ENCODE data around the gene FLCN. TPM values are rescaled to one million over a fixed set of nuclear protein-coding genes. Genes with fewer than 3 reads are reported as not detected.

The FLCN gene
- total and polyA plus RNA-seq, 2 of the 13 experiments (the other 11 are each of a cell fraction or from before 2014, with no cell fraction given) = 16.6 to 24.9 TPM

DNA sequence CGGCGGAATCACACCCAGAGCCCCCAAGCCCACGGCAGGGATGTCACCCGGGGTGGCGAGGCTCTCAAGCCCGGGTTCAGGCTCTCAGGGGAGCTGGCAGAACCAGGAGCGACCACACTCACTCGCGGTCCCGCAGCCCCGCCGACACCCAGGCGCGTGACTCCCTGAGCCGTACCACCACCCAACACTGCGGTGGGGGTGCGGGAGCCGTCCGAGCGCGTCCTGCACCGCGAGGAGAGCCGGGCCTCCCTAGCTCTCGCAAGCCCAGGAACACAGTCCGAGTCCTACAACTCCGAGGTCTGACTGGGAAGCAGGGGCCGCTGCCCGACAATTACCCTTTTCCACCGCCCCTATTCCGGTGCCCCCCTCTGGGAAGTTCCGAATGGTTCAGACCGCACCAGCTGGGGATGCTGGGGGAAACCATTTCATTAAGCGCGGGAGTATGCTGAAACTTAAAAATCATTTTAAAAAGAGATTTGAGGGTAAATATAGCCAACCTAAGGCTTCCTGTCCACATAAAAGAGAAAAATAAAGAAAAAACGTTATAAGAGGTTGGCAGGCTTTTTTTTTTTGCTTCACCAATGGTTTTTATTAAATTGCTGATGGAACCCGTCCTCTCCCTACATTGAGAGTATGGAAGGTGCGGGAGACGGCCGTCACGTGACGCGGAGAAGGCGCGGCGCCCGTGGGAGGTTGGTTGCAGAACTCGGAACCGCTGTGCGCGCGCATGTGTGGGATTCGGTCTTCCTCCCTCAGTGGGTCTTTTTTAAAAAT is at the start of gene FLCN (continued):
- TF ChIP-seq GFI1 (CRISPR knock-in tag; IDR thresholded peaks at IDR 0.05; ENCODE audit: borderline replicate concordance) = 0 out of 2 replicates have a peak, but pooled peaks have one; percentile 39
- TF ChIP-seq ZMYM4 (CRISPR knock-in tag; IDR thresholded peaks at IDR 0.05) = peak; percentile 64; the same call in 1 of the 2 replicates
- peak; percentile 89 for TF ChIP-seq NCOA1 (CRISPR knock-in tag; IDR thresholded peaks at IDR 0.05)
- 0 out of 2 replicates have a peak, but pooled peaks have one; percentile 25 for TF ChIP-seq ZBTB3 (CRISPR knock-in tag; IDR thresholded peaks at IDR 0.05; ENCODE audit: borderline replicate concordance, low read depth)
- TF ChIP-seq SPEN (CRISPR knock-in tag; IDR thresholded peaks at IDR 0.05; ENCODE audit: low read depth) = 0 out of 2 replicates have a peak, but pooled peaks have one; percentile 54
- peak; percentile 76 for TF ChIP-seq SIN3A (IDR thresholded peaks at IDR 0.05; ENCODE audit: borderline replicate concordance, low read depth, low read length)
- no peak for TF ChIP-seq AGO2 (optimal IDR thresholded peaks at IDR 0.05; ENCODE audit: low read depth, low read length)
- TF ChIP-seq RBFOX2 (IDR thresholded peaks at IDR 0.05; ENCODE audit: low read depth, low read length) = peak; percentile 88
- TF ChIP-seq, protein P1, sequence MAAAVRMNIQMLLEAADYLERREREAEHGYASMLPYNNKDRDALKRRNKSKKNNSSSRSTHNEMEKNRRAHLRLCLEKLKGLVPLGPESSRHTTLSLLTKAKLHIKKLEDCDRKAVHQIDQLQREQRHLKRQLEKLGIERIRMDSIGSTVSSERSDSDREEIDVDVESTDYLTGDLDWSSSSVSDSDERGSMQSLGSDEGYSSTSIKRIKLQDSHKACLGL (CRISPR knock-in tag; IDR thresholded peaks at IDR 0.05) = peak; percentile 59; the same call in 1 of the 2 replicates
- TF ChIP-seq ZNF232 (CRISPR knock-in tag; IDR thresholded peaks at IDR 0.05; ENCODE audit: borderline replicate concordance) = peak; percentile 14; the same call in 1 of the 2 replicates
- 0 out of 2 replicates have a peak, but pooled peaks have one; percentile 25 for TF ChIP-seq NFKBIZ (CRISPR knock-in tag; IDR thresholded peaks at IDR 0.05)
- peak; percentile 63 for TF ChIP-seq ZNF543 (CRISPR knock-in tag; IDR thresholded peaks at IDR 0.05)
- no peak for TF ChIP-seq ZNF878 (CRISPR knock-in tag; IDR thresholded peaks at IDR 0.05)
- peak; percentile 32; the same call in 1 of the 2 replicates for TF ChIP-seq KDM2A (CRISPR knock-in tag; IDR thresholded peaks at IDR 0.05; ENCODE audit: borderline replicate concordance, low read depth)
- no peak for TF ChIP-seq PCBP2 (optimal IDR thresholded peaks at IDR 0.05; ENCODE audit: low read depth, low read length, poor library complexity, severe bottlenecking)
- TF ChIP-seq, protein P2, sequence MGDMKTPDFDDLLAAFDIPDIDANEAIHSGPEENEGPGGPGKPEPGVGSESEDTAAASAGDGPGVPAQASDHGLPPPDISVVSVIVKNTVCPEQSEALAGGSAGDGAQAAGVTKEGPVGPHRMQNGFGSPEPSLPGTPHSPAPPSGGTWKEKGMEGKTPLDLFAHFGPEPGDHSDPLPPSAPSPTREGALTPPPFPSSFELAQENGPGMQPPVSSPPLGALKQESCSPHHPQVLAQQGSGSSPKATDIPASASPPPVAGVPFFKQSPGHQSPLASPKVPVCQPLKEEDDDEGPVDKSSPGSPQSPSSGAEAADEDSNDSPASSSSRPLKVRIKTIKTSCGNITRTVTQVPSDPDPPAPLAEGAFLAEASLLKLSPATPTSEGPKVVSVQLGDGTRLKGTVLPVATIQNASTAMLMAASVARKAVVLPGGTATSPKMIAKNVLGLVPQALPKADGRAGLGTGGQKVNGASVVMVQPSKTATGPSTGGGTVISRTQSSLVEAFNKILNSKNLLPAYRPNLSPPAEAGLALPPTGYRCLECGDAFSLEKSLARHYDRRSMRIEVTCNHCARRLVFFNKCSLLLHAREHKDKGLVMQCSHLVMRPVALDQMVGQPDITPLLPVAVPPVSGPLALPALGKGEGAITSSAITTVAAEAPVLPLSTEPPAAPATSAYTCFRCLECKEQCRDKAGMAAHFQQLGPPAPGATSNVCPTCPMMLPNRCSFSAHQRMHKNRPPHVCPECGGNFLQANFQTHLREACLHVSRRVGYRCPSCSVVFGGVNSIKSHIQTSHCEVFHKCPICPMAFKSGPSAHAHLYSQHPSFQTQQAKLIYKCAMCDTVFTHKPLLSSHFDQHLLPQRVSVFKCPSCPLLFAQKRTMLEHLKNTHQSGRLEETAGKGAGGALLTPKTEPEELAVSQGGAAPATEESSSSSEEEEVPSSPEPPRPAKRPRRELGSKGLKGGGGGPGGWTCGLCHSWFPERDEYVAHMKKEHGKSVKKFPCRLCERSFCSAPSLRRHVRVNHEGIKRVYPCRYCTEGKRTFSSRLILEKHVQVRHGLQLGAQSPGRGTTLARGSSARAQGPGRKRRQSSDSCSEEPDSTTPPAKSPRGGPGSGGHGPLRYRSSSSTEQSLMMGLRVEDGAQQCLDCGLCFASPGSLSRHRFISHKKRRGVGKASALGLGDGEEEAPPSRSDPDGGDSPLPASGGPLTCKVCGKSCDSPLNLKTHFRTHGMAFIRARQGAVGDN (CRISPR knock-in tag; IDR thresholded peaks at IDR 0.05) = peak; percentile 71
- peak; percentile 52; the same call in 1 of the 2 replicates for TF ChIP-seq ZNF776 (CRISPR knock-in tag; IDR thresholded peaks at IDR 0.05)
- TF ChIP-seq, protein P3, sequence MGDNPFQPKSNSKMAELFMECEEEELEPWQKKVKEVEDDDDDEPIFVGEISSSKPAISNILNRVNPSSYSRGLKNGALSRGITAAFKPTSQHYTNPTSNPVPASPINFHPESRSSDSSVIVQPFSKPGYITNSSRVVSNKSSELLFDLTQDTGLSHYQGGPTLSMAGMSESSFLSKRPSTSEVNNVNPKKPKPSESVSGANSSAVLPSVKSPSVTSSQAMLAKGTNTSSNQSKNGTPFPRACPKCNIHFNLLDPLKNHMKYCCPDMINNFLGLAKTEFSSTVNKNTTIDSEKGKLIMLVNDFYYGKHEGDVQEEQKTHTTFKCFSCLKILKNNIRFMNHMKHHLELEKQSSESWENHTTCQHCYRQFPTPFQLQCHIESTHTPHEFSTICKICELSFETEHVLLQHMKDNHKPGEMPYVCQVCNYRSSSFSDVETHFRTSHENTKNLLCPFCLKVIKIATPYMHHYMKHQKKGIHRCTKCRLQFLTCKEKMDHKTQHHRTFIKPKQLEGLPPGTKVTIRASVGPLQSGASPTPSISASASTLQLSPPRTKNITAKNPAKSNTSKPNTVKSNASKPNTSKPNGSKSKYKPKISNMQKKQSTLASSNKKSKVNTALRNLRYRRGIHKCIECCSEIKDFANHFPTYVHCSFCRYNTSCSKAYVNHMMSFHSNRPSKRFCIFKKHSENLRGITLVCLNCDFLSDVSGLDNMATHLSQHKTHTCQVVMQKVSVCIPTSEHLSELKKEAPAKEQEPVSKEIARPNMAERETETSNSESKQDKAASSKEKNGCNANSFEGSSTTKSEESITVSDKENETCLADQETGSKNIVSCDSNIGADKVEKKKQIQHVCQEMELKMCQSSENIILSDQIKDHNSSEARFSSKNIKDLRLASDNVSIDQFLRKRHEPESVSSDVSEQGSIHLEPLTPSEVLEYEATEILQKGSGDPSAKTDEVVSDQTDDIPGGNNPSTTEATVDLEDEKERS (CRISPR knock-in tag; IDR thresholded peaks at IDR 0.05) = no peak
- TF ChIP-seq ZNF101 (CRISPR knock-in tag; IDR thresholded peaks at IDR 0.05; ENCODE audit: borderline replicate concordance, low read depth) = 0 out of 2 replicates have a peak, but pooled peaks have one; percentile 53
- peak; percentile 15; the same call in 1 of the 2 replicates for TF ChIP-seq DNMT3B (CRISPR knock-in tag; conservative IDR thresholded peaks at IDR 0.05)
- no peak for TF ChIP-seq ZNF724P (CRISPR knock-in tag; IDR thresholded peaks at IDR 0.05; ENCODE audit: borderline replicate concordance)
- no peak for TF ChIP-seq ZNF746 (CRISPR knock-in tag; IDR thresholded peaks at IDR 0.05)
